ENCODE data around the gene RIPOR2.
"Not testable (repeated sequence)": the region's sequence is repeated elsewhere in the genome, so short reads cannot be mapped to it uniquely, and the experiment has no call there.

GRCh38 chr6:24877747-24878146 lies 58.0 kb downstream of the RIPOR2 start:
- TF ChIP-seq CTCF (IDR thresholded peaks at IDR 0.05; ENCODE audit: extremely low read depth in 1 of 2, insufficient read depth in 1 of 2, low read depth in 1 of 2, low read length in 2 of 2); POLR2A (IDR thresholded peaks at IDR 0.05; ENCODE audit: low read depth, low read length); POLR2AphosphoS5 (IDR thresholded peaks at IDR 0.05; ENCODE audit: insufficient read depth, low read depth, low read length); MYC (IDR thresholded peaks at IDR 0.05; ENCODE audit: low read depth, low read length); EZH2 (IDR thresholded peaks at IDR 0.05; ENCODE audit: borderline replicate concordance, low read depth, low read length, severe bottlenecking); MAX (IDR thresholded peaks at IDR 0.05; ENCODE audit: insufficient read depth, insufficient read length); FOS (IDR thresholded peaks at IDR 0.05; ENCODE audit: borderline replicate concordance, insufficient read depth, low read length); JUN (IDR thresholded peaks at IDR 0.05; ENCODE audit: borderline replicate concordance, insufficient read depth, insufficient read length, low read depth); GATA2 (IDR thresholded peaks at IDR 0.05; ENCODE audit: insufficient read depth, insufficient read length, low read depth, low read length): not testable (repeated sequence)

Measured in endothelial cell of umbilical vein (primary cell).